GM11168 (cell line): ENCODE data around the gene PLOD1.
"Not testable (repeated sequence)": the region's sequence is repeated elsewhere in the genome, so short reads cannot be mapped to it uniquely, and the experiment has no call there.

Experiments
- in situ Hi-C: fragments of 300-500 bp; cut with MboI; formaldehyde crosslinking; loops from one replicate; pipeline ENCODE4 v1.12.0; 2022; ENCODE audit warnings: low sequenced_read_pairs; ENCODE audit not compliant: unreplicated experiment

PLOD1 gene

GRCh38 chr1:11910914-11911228, 23.6 kb upstream of the PLOD1 start:
- in situ Hi-C loops = not testable (repeated sequence)

GRCh38 chr1:11912000-11912399, 22.5 kb upstream of the PLOD1 start:
- in situ Hi-C loops = no loop called here

DNA sequence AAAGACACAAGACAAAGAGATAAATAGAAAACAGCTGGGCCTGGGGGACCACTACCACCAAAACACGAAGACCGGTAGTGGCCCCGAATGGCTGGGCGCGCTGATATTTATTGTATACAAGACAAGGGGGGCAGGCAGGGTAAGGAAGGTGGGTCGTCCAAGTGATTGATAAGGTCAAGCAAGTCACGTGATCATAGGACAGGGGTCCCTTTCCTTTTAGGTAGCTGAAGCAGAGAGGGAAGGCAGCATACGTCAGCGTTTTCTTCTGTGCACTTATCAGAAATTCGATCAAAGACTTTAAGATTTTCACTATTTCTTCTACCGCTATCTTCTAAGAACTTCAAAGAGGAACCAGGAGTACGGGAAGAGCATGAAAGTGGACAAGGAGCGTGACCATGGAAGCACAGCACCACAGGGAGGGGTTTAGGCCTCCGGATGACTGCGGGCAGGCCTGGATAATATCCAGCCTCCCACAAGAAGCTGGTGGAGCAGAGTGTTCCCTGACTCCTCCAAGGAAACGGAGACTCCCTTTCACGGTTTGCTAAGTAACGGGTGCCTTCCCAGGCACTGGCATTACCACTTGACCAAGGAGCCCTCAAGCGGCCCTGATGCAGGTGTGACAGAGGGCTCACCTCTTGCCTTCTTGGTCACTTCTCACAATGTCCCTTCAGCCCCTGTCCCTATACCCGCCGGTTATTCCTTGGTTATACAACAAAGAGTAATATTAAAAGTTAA, 21.9 kb upstream of the PLOD1 start:
- in situ Hi-C loops = not testable (repeated sequence)

- in situ Hi-C loops = no loop called here
Observed at GRCh38 chr1:11913291-11913690, 21.2 kb upstream of the PLOD1 start.

DNA sequence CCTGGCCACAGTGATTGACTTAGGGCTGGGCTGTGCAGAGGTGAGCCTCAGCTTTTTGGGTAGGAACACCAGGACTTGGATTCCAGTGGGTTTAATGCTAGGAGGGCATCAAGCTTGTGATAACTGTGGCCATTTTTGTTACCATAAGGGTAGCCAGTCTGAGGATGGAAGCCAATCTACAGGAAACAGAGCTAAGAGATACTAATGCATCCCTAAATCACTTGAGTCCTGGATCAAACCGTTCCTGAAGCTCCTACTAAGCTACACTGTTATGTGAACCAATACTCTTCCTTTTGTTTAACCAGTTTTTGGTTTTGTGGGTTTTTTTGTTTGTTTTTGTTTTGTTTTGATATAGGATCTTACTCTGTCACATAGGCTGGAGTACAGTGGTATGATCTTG, 20.5 kb upstream of the PLOD1 start:
- in situ Hi-C loops = no loop called here

- in situ Hi-C loops = no loop called here
Observed at GRCh38 chr1:11918799-11919519, 15.6 kb upstream of the PLOD1 start.

DNA sequence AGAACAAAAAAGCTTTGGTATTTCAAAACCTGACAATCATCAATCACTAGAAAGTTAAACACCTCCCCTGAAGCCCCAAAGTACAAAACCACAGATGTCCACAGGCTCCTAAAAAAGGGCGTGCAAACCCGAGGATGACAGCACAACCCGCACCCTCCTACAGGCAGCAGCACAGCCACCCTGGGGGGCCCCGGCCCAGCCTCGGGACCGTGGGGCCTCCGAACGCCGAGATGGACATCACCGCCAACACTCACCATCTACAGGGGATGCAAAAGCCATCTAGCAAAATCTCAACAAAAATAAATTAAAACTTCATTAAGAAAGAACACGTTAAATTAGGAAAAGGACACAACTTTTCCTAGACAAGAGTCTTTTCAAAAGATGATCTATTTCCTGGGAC, 14.9 kb upstream of the PLOD1 start:
- in situ Hi-C loops = no loop called here

DNA sequence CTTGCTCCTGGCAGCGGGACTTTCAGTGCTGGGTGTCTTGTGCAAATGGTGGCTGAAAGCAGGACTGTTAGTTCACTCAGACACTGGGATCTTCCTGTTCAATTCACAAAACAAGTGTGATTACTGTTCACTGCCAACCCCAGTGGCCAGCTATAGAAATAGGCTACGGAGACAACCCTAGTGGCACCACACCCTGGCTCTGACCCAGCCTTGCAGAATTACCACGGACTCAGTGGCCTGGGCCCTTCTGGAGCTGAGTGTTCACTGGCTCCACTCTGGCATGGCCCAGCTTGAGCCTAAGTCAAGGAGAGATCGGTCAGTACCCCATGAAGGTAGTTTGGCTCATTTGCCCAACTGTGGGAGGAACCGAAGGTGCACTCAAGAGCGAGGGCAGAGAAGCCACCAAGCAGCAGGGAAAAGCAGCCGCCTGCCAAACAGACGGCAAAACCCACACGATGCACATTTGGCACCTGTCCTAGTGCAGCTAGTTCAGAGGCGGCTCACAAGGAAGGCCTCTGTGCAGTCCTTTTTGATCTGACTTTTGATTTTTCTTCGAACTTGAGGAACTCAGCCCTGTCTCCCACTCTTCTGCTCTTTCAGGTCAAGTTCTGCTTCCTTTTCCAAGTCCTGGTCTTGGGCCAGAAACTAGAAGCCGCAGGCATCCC, 14.1 kb upstream of the PLOD1 start:
- in situ Hi-C loops = no loop called here

DNA sequence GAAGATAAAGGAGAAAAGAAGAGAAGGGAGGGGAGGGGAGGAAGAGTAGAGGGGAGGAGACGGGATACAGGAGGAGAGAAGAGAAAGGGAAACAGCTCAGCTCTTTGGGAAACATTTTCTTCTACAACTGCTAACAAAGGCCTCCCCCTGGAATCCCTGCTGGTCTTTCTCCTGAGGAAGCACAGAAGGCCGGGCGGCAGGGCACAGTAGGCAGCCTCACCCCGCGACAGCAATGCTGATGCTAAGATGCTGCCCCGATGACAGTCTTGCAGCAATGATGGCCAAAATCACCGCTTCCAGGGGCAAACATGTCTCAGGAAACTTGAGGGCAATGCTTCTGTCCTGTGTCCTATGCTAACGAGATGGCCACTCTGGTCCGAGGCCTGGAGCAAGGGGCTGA, 13.5 kb upstream of the PLOD1 start:
- in situ Hi-C loops = no loop called here

GRCh38 chr1:11923069-11923826, 11.3 kb upstream of the PLOD1 start:
- in situ Hi-C loops = no loop called here

GRCh38 chr1:11923827-11924113, 10.7 kb upstream of the PLOD1 start:
- in situ Hi-C loops = no loop called here

GRCh38 chr1:11924334-11925195, 10.0 kb upstream of the PLOD1 start:
- in situ Hi-C loops = no loop called here

DNA sequence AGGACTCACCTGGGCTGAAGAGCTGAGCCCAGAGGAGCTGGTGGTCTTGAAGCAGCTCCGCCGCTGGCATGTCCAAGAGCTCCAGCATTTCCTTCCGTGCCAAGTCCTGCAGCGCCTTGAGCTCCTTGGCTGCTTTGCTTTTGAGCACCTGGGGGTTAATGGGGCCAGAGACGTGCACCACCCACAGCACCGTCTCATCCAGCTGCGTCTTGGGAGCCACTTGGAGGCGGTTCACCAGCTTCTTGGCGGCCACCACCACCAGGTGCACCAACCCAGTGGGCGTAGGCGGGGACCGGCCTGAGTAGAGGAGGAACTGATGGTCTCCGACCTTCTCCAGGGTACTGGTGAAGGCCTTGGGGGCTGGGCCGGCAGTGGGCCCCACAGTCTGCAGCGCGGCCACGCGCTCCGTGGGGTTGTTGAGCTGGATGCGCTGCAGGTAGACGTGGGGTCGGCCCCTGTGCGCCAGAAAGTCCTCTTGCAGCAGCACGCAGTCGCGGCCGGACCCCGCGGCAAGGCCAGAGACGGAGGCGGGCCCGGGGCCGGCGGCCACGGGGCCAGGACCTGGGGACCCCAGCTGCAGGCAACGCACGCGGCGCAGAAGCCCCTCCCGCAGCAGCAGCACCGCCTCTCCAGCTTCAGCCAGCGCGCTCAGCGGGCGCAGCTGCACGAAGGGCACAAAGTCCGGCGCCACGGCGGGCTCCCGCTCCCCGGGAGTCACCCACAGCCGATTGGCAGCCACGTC, 9.2 kb upstream of the PLOD1 start:
- in situ Hi-C loops = not testable (repeated sequence)

GRCh38 chr1:11925938-11926292, 8.6 kb upstream of the PLOD1 start:
- in situ Hi-C loops = no loop called here

- in situ Hi-C loops = no loop called here
Observed at GRCh38 chr1:11927866-11928592, 6.5 kb upstream of the PLOD1 start.

GRCh38 chr1:11929849-11930248, 4.7 kb upstream of the PLOD1 start:
- in situ Hi-C loops = no loop called here

- in situ Hi-C loops = no loop called here
Observed at GRCh38 chr1:11930571-11931445, 3.7 kb upstream of the PLOD1 start.

GRCh38 chr1:11931845-11932244, 2.7 kb upstream of the PLOD1 start:
- in situ Hi-C loops = no loop called here
